Gastrocnemius medialis (tissue), 4 donors: ENCODE results near the gene MTERF1. TPM values are rescaled to one million over a fixed set of nuclear protein-coding genes. Genes with fewer than 3 reads are reported as not detected.

Experiments used
- ATAC-seq, 2 donors: fragments of 150-250 bp; one replicate each; pipeline ENCODE4 v1.9.1; 2016
- DNase-seq, 2 donors: peaks; one replicate each; pipeline ENCODE4 v3.0.0-alpha.2; 2019
- H3K27ac ChIP-seq, 4 donors: fragments of 200-600 bp; sonication (generic); 1 replicate in 1 of 4; 2 replicates in 3 of 4; pipeline ENCODE4 v1.5.1; 2016 to 2018; ENCODE audit warnings: mild to moderate bottlenecking in 2 of 4, moderate library complexity in 1 of 4
- H3K27me3 ChIP-seq, 3 donors: fragments of 200-600 bp; sonication (generic) in 2 of 3; 1 replicate in 1 of 3; 2 replicates in 2 of 3; pipeline versions ENCODE4 v1.5.1 to v1.6.0; 2016 to 2019; ENCODE audit warnings: mild to moderate bottlenecking in 1 of 3, moderate library complexity in 1 of 3
- H3K36me3 ChIP-seq, 2 donors: fragments of 200-600 bp; sonication (generic) in 1 of 2; one replicate each; pipeline ENCODE4 v1.5.1; 2017 to 2018
- H3K4me1 ChIP-seq, 2 donors: fragments of 200-600 bp; sonication (generic) in 1 of 2; one replicate each; pipeline ENCODE4 v1.5.1; 2016 to 2017; ENCODE audit warnings: mild to moderate bottlenecking in 2 of 2
- H3K4me3 ChIP-seq, 4 donors: fragments of 200-600 bp; sonication (generic) in 3 of 4; 1 replicate in 1 of 4; 2 replicates in 3 of 4; pipeline ENCODE4 v1.5.1; 2016 to 2019; ENCODE audit warnings: mild to moderate bottlenecking in 2 of 4
- H3K9me3 ChIP-seq, 3 donors: fragments of 200-600 bp; sonication (generic) in 2 of 3; 1 replicate in 1 of 3; 2 replicates in 2 of 3; pipeline ENCODE4 v1.5.1; 2016 to 2019
- CTCF ChIP-seq, 5 experiments: fragments of 450-650 bp in 3 of 5; fragments of 200-600 bp in 2 of 5; sonication (generic) in 2 of 5; IDR thresholded peaks in 4 of 5; conservative IDR thresholded peaks in 1 of 5; 1 replicate in 4 of 5; 2 replicates in 1 of 5; pipeline ENCODE4 v1.5.1; 2016 to 2019; ENCODE audit warnings: antibody characterized with exemption in 5 of 5, mild to moderate bottlenecking in 3 of 5, moderate library complexity in 3 of 5
- POLR2A ChIP-seq, 2 donors: fragments of 450-650 bp; IDR thresholded peaks; one replicate each; pipeline ENCODE4 v1.6.1; 2017; ENCODE audit warnings: antibody characterized with exemption in 2 of 2, mild to moderate bottlenecking in 2 of 2, moderate library complexity in 2 of 2
- in situ Hi-C, 4 donors: fragments of 200-750 bp; cut with MboI; loops; one replicate each; pipeline versions ENCODE4 v1.15.0 to v1.8.0; 2017; ENCODE audit warnings: low sequenced_read_pairs in 4 of 4
- intact Hi-C: fragments of 100-400 bp; cut with DNase I; formaldehyde crosslinking; loops from one replicate; pipeline ENCODE4 v1.15.1; 2023; ENCODE audit warnings: low total_unique reads
- total RNA-seq, 4 donors: library from RNA; depleted of rRNA; stranded (reverse); fragments of >200 nt; gene quantifications; one replicate each; pipeline versions ENCODE4 v1.1.0 to v1.2.3, GENCODE V29; 2016

The MTERF1 gene
- total RNA-seq, 4 donors from 2014 or later: 3.3 to 5.5 (median 3.7) TPM

GRCh38 chr7:91911121-91911520 lies 30.6 kb upstream of the MTERF1 start:
- H3K36me3 ChIP-seq: no peaks in the 10 kb centered on the region
- intact Hi-C loops (no loop called here), in situ Hi-C loops (no loop called here)
- H3K9me3 ChIP-seq: no peaks in the 10 kb centered on the region
- H3K4me1 ChIP-seq: no peaks in the 10 kb centered on the region
- H3K27me3 ChIP-seq: no peaks in the 10 kb centered on the region
- TF ChIP-seq POLR2A (IDR thresholded peaks at IDR 0.05): no peak
- no peak for TF ChIP-seq CTCF (IDR thresholded peaks at IDR 0.05 in 4 of 5, conservative IDR thresholded peaks at IDR 0.05 in 1 of 5)
- H3K27ac ChIP-seq: no peak overlapping the region
- DNase-seq (no peak), ATAC-seq (no peak)
- no peak overlapping the region for H3K4me3 ChIP-seq

- DNase-seq (no peak), ATAC-seq (no peak)
- in situ Hi-C loops: no loop called here
- intact Hi-C loops: no loop called here
- Histone ChIP-seq H3K9me3 (no peaks in the 10 kb centered on the region), H3K4me1 (no peaks in the 10 kb centered on the region), H3K27me3 (no peaks in the 10 kb centered on the region), H3K27ac (no peak overlapping the region), H3K4me3 (no peak overlapping the region), H3K36me3 (no peaks in the 10 kb centered on the region)
- TF ChIP-seq CTCF (IDR thresholded peaks at IDR 0.05 in 4 of 5, conservative IDR thresholded peaks at IDR 0.05 in 1 of 5) (no peak), POLR2A (IDR thresholded peaks at IDR 0.05) (no peak)
Observed at GRCh38 chr7:91910171-91910570, 29.7 kb upstream of the MTERF1 start.

GRCh38 chr7:91899563-91899962 lies 19.1 kb upstream of the MTERF1 start:
- H3K27me3 ChIP-seq: no peaks in the 10 kb centered on the region
- no peak overlapping the region for H3K27ac ChIP-seq
- no peak overlapping the region for H3K4me3 ChIP-seq
- TF ChIP-seq CTCF (IDR thresholded peaks at IDR 0.05 in 4 of 5, conservative IDR thresholded peaks at IDR 0.05 in 1 of 5) (no peak), POLR2A (IDR thresholded peaks at IDR 0.05) (no peak)
- DNase-seq: no peak
- H3K4me1 ChIP-seq: no peaks in the 10 kb centered on the region
- ATAC-seq: no peak
- intact Hi-C loops (no loop called here), in situ Hi-C loops (no loop called here)
- no peaks in the 10 kb centered on the region for H3K36me3 ChIP-seq
- H3K9me3 ChIP-seq: no peaks in the 10 kb centered on the region

GRCh38 chr7:91898240-91898992 lies 17.9 kb upstream of the MTERF1 start:
- Histone ChIP-seq H3K27ac (no peak overlapping the region), H3K36me3 (no peaks in the 10 kb centered on the region), H3K27me3 (no peaks in the 10 kb centered on the region), H3K4me3 (no peak overlapping the region), H3K9me3 (no peaks in the 10 kb centered on the region), H3K4me1 (no peaks in the 10 kb centered on the region)
- in situ Hi-C loops (no loop called here), intact Hi-C loops (no loop called here)
- TF ChIP-seq POLR2A (IDR thresholded peaks at IDR 0.05): no peak
- no peak for TF ChIP-seq CTCF (IDR thresholded peaks at IDR 0.05 in 4 of 5, conservative IDR thresholded peaks at IDR 0.05 in 1 of 5)
- DNase-seq (no peak), ATAC-seq (no peak)
